Omental fat pad (tissue), 4 donors: ENCODE measurements around the gene PRTN3. TPM values are rescaled to one million over a fixed set of nuclear protein-coding genes. Genes with fewer than 3 reads are reported as not detected.

Source experiments
- ATAC-seq: fragments of 150-250 bp; one replicate; pipeline ENCODE4 v1.9.1; 2016; ENCODE audit warnings: mild to moderate bottlenecking, moderate library complexity; ENCODE audit not compliant: low FRiP score
- DNase-seq: peaks from one replicate; pipeline ENCODE4 v3.0.0-alpha.2; 2019; ENCODE audit warnings: low spot score
- CTCF ChIP-seq, 3 donors: fragments of 450-650 bp; IDR thresholded peaks; one replicate each; pipeline ENCODE4 v1.5.1; 2016 to 2017; ENCODE audit warnings: antibody characterized with exemption in 3 of 3, mild to moderate bottlenecking in 3 of 3, moderate library complexity in 2 of 3
- total RNA-seq, 4 donors: library from RNA; depleted of rRNA; stranded (reverse); fragments of >200 nt; gene quantifications; one replicate each; pipeline ENCODE4 v1.1.0, GENCODE V29; 2016

Gene PRTN3
- total RNA-seq, 4 donors from 2014 or later, result not detected

GRCh38 chr19:821825-822503 is 18.8 kb upstream of the PRTN3 start, which contains the start of gene PLPPR3:
PLPPR3 (minus strand) TSS chr19:821955; CDS start chr19:821559, 396 bp downstream.
- DNase-seq, result no peak
- TF ChIP-seq CTCF (IDR thresholded peaks at IDR 0.05), result no peak
- peak; percentile 2 for ATAC-seq

- ATAC-seq, result no peak
- TF ChIP-seq CTCF (IDR thresholded peaks at IDR 0.05), result no peak
- DNase-seq, result no peak
Measured at GRCh38 chr19:823565-824121, 17.2 kb upstream of the PRTN3 start.

GRCh38 chr19:824885-825284 is 15.9 kb upstream of the PRTN3 start:
- no peak for TF ChIP-seq CTCF (IDR thresholded peaks at IDR 0.05)
- ATAC-seq, result no peak

DNA sequence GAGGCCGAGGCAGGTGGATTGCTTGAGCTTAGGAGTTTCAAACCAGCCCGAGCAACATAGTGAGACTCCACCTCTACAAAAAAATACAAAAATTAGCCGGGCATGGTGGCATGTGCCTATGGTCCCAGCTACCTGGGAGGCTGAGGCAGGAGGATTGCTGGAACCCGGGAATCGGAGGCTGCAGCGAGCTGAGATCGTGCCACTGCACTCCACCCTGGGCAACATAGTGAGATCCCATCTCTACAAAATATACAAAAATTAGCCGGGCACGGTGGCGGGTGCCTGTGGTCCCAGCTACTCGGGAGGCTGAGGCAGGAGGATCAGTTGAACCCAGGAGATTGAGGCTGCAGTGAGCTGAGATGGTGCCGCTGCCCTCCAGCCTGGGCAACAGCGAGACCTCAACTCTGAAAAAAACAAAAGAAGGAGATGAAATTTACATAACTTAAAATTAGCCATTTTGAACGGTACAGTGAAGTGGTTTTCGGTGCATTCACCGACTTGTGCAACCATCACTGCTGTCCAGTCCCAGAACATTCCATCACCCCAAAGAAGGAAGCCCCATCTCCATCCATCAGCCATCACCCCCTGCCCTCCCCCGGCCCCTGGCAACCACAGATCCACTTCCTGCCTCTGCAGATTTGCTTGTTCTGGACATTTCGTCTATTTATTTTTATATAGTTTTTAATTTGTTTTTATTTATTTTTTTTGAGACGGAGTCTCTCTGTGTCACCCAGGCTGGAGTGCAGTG is 14.7 kb upstream of the PRTN3 start:
- ATAC-seq (no peak), DNase-seq (no peak)
- TF ChIP-seq CTCF (IDR thresholded peaks at IDR 0.05), result no peak

More at GRCh38 chr19:824885-825284, 15.9 kb upstream of the PRTN3 start:
- no peak for DNase-seq

DNA sequence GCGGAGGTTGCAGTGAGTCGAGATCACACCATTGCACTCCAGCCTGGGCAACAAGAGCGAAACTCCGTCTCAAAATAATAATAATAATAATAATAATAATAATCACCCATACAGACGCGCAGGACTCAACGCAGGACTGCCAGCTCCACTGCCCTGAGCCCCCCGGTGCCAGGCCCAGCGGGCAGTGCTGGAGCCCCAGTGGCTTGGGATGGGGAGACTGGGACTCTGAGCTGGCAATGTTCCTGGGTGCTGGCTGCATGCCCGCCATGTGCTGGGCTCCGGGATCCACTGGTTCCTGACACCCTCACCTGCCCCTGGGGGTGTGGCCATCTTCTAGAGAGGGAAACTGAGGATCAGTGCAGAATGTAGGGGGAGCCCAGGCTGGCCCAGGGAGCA is 13.5 kb upstream of the PRTN3 start:
- DNase-seq, result no peak
- TF ChIP-seq CTCF (IDR thresholded peaks at IDR 0.05), result no peak

DNA sequence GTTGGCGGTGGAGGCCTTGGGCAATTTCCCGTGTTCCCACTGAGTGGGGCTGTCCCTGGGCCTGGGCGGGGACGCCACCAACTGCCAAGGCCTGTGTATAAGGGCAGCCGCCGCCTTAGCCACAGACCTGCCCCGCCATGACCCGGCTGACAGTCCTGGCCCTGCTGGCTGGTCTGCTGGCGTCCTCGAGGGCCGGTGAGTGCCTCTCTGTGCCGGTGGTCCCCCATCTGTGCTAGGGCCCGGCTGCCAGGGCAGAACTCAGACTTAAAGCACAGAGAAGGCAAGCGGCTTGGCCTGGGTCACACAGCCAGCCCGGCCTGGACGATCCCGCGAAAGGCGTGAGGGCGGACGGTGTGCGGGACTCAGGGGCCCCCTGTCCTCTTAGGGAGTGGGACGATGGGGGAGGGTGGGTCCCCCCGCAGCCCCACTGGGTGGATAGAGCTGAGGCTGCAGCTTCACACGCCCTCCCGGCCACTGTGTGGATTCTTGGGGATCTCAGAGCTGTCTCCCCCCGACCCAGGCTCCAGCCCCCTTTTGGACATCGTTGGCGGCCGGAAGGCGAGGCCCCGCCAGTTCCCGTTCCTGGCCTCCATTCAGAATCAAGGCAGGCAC is 13.0 kb upstream of the PRTN3 start, which contains the start of gene AZU1:
TSS of gene AZU1 (plus strand) at position 128 of the 612 bp plus-strand sequence. CDS start at position 138, 10 bp downstream.
- TF ChIP-seq CTCF (IDR thresholded peaks at IDR 0.05), result no peak
- ATAC-seq (no peak), DNase-seq (no peak)

More for the DNA sequence above, 13.5 kb upstream of the PRTN3 start:
- ATAC-seq, result peak; percentile 16
